ENCODE results near the gene MON2.

GRCh38 chr12:62552906-62553556 is 86.4 kb downstream of the MON2 start:
- TF ChIP-seq CTCF (IDR thresholded peaks at IDR 0.05) (no peak), SIN3A (IDR thresholded peaks at IDR 0.05; ENCODE audit: borderline replicate concordance, insufficient read depth, low read depth, low read length) (no peak), POLR2AphosphoS5 (IDR thresholded peaks at IDR 0.05; ENCODE audit: low read depth, low read length) (no peak), REST (IDR thresholded peaks at IDR 0.05; ENCODE audit: insufficient read depth in 1 of 2, low read depth in 2 of 2, low read length in 1 of 2) (no peak)
